ENCODE measurements around the gene ZFPM1.

ZFPM1 gene

DNA sequence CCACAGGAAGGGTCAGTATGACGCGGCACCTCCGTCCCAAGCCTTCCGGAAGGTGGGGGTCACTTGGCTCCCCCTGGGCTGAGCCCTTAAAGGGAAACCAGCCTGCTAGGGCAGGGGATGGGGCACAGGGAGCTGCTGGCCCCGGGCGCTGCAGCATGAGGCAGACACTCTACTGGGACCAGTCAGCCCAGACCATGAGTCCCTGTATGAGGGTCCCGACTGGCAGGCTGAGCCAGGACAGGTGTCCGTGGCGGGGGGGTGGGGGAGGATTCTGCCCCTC lies 73.8 kb downstream of the ZFPM1 start:
- H3K4me3 ChIP-seq (ENCODE audit: low read depth, low read length), result no peak overlapping the region
- no peak for TF ChIP-seq CTCF (IDR thresholded peaks at IDR 0.05; ENCODE audit: low read depth, low read length)

- no peak overlapping the region for H3K4me3 ChIP-seq (ENCODE audit: low read depth, low read length)
- TF ChIP-seq CTCF (IDR thresholded peaks at IDR 0.05; ENCODE audit: low read depth, low read length), result peak; percentile 83
Measured at GRCh38 chr16:88527186-88527936, 74.3 kb downstream of the ZFPM1 start.

GRCh38 chr16:88527937-88528743 lies 75.1 kb downstream of the ZFPM1 start:
- H3K4me3 ChIP-seq (ENCODE audit: low read depth, low read length), result no peak overlapping the region
- no peak for TF ChIP-seq CTCF (IDR thresholded peaks at IDR 0.05; ENCODE audit: low read depth, low read length)

- H3K4me3 ChIP-seq (ENCODE audit: low read depth, low read length), result no peak overlapping the region
- no peak for TF ChIP-seq CTCF (IDR thresholded peaks at IDR 0.05; ENCODE audit: low read depth, low read length)
Measured at GRCh38 chr16:88528902-88529318, 75.8 kb downstream of the ZFPM1 start.

DNA sequence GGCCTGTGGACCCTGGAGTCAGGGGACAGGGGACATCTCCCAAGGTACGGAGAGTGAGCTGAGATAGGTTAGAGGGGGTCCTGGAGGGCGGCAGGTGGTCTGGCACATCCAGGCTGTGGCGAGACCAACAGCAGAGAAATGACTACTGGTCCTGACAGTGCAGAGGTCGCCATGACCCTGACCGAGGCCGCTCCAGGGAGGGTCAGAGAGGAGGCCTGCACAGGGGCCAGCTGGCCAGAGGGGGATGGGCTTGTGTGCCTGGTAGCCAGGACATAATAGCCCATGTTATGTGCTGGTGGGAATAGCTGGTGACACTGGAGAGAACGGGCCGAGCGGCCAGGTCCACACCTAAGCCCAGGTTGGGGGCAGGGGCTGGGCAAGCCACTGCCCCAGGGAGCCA lies 76.5 kb downstream of the ZFPM1 start:
- H3K4me3 ChIP-seq (ENCODE audit: low read depth, low read length), result no peak overlapping the region
- no peak for TF ChIP-seq CTCF (IDR thresholded peaks at IDR 0.05; ENCODE audit: low read depth, low read length)

- no peak overlapping the region for H3K4me3 ChIP-seq (ENCODE audit: low read depth, low read length)
- no peak for TF ChIP-seq CTCF (IDR thresholded peaks at IDR 0.05; ENCODE audit: low read depth, low read length)
Measured at GRCh38 chr16:88530051-88530857, 77.2 kb downstream of the ZFPM1 start.

DNA sequence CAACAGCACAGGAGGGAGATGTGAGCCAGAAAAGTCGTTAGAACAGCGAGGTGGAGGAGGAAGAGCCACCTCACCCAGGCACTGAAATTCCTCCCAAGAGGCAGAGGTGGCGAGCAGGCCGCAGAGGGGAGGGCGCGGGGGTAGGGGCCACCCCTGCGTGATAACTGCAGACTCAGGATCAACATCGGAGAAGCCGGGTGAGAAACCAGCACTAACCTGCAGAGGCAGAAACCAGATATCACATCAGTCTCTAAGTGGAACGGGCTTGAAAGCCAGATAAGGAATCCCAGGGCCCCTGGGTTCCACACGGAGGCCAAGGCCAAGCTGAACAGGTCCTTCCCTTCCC lies 77.8 kb downstream of the ZFPM1 start:
- no peak overlapping the region for H3K4me3 ChIP-seq (ENCODE audit: low read depth, low read length)
- TF ChIP-seq CTCF (IDR thresholded peaks at IDR 0.05; ENCODE audit: low read depth, low read length), result no peak
